Measurements from ENCODE around the gene OPCML. TPM values are rescaled to one million over a fixed set of nuclear protein-coding genes. Genes with fewer than 3 reads are reported as not detected.

OPCML gene
- total RNA-seq, 2 donors from 2014 or later = not detected

DNA sequence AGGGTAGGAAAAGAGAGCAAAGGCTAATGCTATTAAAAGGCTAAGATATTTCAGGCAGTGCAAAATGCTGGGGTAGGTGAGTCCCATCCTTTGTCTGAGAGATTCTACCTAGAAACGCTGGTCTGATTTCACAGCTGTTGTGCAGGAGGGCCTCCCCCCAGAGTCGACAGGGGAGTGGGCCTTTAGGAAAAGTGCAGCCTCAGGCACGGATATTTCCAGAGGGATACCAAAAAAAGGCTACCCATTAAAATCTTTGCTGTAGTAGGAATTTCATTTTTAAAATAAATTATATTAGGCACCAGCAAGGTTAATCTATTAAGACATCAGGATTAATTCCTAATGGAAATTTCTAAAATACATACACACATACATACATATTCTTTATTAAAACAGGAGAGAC is 280.5 kb downstream of the OPCML start:
- no peak for DNase-seq
- Mint-ChIP-seq H3K4me3 (no peak overlapping the region), H3K4me1 (no peaks in the 10 kb centered on the region), H3K27ac (no peak overlapping the region), H3K36me3 (ENCODE audit: low read depth) (no peaks in the 10 kb centered on the region), H3K27me3 (no peaks in the 10 kb centered on the region)
- ATAC-seq = no peak
- H3K9me3 ChIP-seq (ENCODE audit: control insufficient read depth, low read length, poor library complexity, severe bottlenecking) = no peaks in the 10 kb centered on the region

DNA sequence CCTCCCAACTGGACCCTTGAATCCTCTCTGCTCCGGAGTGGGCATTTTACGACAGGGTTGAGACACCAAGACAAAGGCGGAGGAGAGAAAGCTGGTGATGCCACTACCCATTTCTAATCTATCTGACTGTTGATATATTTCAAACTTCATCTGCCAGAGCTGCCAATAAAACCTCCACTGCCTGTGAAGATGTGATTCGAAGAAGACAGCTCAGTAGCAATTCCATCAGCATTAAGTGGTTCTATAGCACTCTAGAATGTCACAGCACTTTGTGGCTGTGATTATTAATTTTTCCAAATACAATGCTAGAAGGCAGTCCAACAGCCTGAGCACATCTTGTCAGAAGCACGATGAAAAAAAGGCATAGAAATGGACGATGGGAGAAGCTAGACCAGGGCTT is 282.8 kb downstream of the OPCML start:
- Mint-ChIP-seq H3K4me3 (no peak overlapping the region), H3K27me3 (no peaks in the 10 kb centered on the region), H3K36me3 (ENCODE audit: low read depth) (no peaks in the 10 kb centered on the region), H3K27ac (no peak overlapping the region), H3K4me1 (no peaks in the 10 kb centered on the region)
- DNase-seq = no peak
- H3K9me3 ChIP-seq (ENCODE audit: control insufficient read depth, low read length, poor library complexity, severe bottlenecking) = no peaks in the 10 kb centered on the region
- ATAC-seq = no peak

GRCh38 chr11:133249065-133249464 is 283.2 kb downstream of the OPCML start:
- Mint-ChIP-seq H3K27ac (no peak overlapping the region), H3K36me3 (ENCODE audit: low read depth) (no peaks in the 10 kb centered on the region)

DNA sequence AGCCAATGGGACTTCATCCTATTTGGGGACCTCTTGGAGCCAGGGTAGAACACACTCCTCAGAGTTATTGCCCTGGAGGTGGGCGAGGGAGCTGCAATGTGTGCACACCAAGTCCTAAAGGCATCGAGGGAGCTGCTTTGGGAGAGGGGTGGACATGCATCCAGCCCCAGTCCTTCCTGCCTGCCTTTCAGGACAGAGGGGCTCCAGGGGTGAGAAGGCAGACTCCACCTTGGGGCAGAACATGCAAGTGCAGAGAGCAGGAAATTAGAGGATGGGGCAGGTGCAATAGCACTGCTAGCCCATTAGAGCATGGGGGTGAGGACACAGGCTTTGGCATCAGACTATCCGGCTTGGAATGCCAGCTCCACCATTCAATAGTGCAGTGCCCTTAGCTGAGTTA is 288.5 kb downstream of the OPCML start:
- Mint-ChIP-seq H3K4me3 (no peak overlapping the region), H3K27ac (no peak overlapping the region), H3K4me1 (no peaks in the 10 kb centered on the region), H3K27me3 (peaks cover 5% of the 10 kb centered on the region), H3K36me3 (ENCODE audit: low read depth) (no peaks in the 10 kb centered on the region)
- no peak for ATAC-seq
- H3K9me3 ChIP-seq (ENCODE audit: control insufficient read depth, low read length, poor library complexity, severe bottlenecking) = no peaks in the 10 kb centered on the region
- DNase-seq = no peak

More at GRCh38 chr11:133249065-133249464, 283.2 kb downstream of the OPCML start:
- H3K9me3 ChIP-seq (ENCODE audit: control insufficient read depth, low read length, poor library complexity, severe bottlenecking) = no peaks in the 10 kb centered on the region
- no peaks in the 10 kb centered on the region for H3K27me3 Mint-ChIP-seq
- H3K4me1 Mint-ChIP-seq = no peaks in the 10 kb centered on the region
- no peak for ATAC-seq
- H3K4me3 Mint-ChIP-seq = no peak overlapping the region
- DNase-seq = no peak

DNA sequence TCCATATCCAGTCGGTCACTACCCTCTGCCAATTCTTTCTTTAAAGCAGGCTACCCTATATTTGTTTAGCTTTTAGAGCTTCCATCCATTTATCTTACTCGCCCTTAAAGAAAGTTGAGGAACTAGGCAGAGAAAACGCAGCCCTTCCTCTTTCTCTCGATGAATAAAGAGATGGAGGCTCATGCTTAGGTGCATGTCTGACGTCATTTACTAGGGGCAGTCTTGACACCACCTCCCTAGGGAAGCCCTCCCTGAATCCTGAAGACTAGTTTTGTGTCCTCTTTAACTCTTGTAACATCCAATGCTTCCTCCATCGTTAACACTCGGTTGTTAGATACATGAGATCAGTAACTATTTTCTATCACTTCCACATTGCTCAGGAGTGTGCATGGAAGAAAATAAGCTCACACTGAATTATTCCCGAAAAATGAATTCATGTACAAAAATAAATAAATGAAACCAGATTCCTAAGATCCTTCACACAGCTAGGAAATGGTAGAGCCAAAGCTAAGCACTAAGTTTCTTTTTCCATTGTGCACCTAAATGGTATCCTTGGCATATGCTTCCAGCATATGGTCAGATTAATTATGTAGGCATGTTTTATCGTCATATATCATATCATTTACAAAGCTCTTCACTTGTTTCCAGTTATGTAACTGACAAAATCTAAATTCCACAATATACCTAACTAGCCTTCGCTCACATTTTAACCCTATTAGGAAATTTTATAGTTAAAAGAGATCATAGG is 291.2 kb downstream of the OPCML start:
- H3K9me3 ChIP-seq (ENCODE audit: control insufficient read depth, low read length, poor library complexity, severe bottlenecking) = no peaks in the 10 kb centered on the region
- no peak for DNase-seq
- Mint-ChIP-seq H3K4me1 (no peaks in the 10 kb centered on the region), H3K27ac (no peak overlapping the region), H3K4me3 (no peak overlapping the region), H3K36me3 (ENCODE audit: low read depth) (no peaks in the 10 kb centered on the region), H3K27me3 (peaks cover 5% of the 10 kb centered on the region)
- ATAC-seq = no peak

- ATAC-seq = no peak
- no peaks in the 10 kb centered on the region for H3K4me1 Mint-ChIP-seq
- no peak overlapping the region for H3K4me3 Mint-ChIP-seq
- H3K36me3 Mint-ChIP-seq (ENCODE audit: low read depth) = no peaks in the 10 kb centered on the region
- H3K27me3 Mint-ChIP-seq = peaks cover 5% of the 10 kb centered on the region
- no peak for DNase-seq
- no peak overlapping the region for H3K27ac Mint-ChIP-seq
- H3K9me3 ChIP-seq (ENCODE audit: control insufficient read depth, low read length, poor library complexity, severe bottlenecking) = no peaks in the 10 kb centered on the region
These were observed 292.7 kb downstream of the OPCML start for GRCh38 chr11:133239575-133239974.

- H3K4me1 Mint-ChIP-seq = no peaks in the 10 kb centered on the region
- H3K4me3 Mint-ChIP-seq = no peak overlapping the region
- no peak overlapping the region for H3K27ac Mint-ChIP-seq
- DNase-seq = no peak
- no peaks in the 10 kb centered on the region for H3K36me3 Mint-ChIP-seq (ENCODE audit: low read depth)
- H3K9me3 ChIP-seq (ENCODE audit: control insufficient read depth, low read length, poor library complexity, severe bottlenecking) = no peaks in the 10 kb centered on the region
- peaks cover 5% of the 10 kb centered on the region for H3K27me3 Mint-ChIP-seq
- no peak for ATAC-seq
These were observed 293.8 kb downstream of the OPCML start for GRCh38 chr11:133238495-133238894.

GRCh38 chr11:133238027-133238426 is 294.3 kb downstream of the OPCML start:
- no peaks in the 10 kb centered on the region for H3K9me3 ChIP-seq (ENCODE audit: control insufficient read depth, low read length, poor library complexity, severe bottlenecking)
- no peak overlapping the region for H3K4me3 Mint-ChIP-seq
- DNase-seq (no peak), ATAC-seq (no peak)
- H3K27ac Mint-ChIP-seq = no peak overlapping the region
- H3K27me3 Mint-ChIP-seq = peaks cover 5% of the 10 kb centered on the region
- H3K36me3 Mint-ChIP-seq (ENCODE audit: low read depth) = no peaks in the 10 kb centered on the region
- no peaks in the 10 kb centered on the region for H3K4me1 Mint-ChIP-seq

GRCh38 chr11:133235381-133235780 is 296.9 kb downstream of the OPCML start:
- H3K27me3 Mint-ChIP-seq = peaks cover 5% of the 10 kb centered on the region
- H3K36me3 Mint-ChIP-seq (ENCODE audit: low read depth) = no peaks in the 10 kb centered on the region
- no peak overlapping the region for H3K27ac Mint-ChIP-seq
- no peak for DNase-seq
- ATAC-seq = no peak
- no peaks in the 10 kb centered on the region for H3K9me3 ChIP-seq (ENCODE audit: control insufficient read depth, low read length, poor library complexity, severe bottlenecking)
- H3K4me3 Mint-ChIP-seq = no peak overlapping the region
- H3K4me1 Mint-ChIP-seq = no peaks in the 10 kb centered on the region

GRCh38 chr11:133234883-133235282 is 297.4 kb downstream of the OPCML start:
- H3K4me1 Mint-ChIP-seq = no peaks in the 10 kb centered on the region
- no peak for DNase-seq
- H3K36me3 Mint-ChIP-seq (ENCODE audit: low read depth) = no peaks in the 10 kb centered on the region
- H3K27ac Mint-ChIP-seq = no peak overlapping the region
- no peaks in the 10 kb centered on the region for H3K9me3 ChIP-seq (ENCODE audit: control insufficient read depth, low read length, poor library complexity, severe bottlenecking)
- ATAC-seq = no peak
- H3K4me3 Mint-ChIP-seq = no peak overlapping the region
- H3K27me3 Mint-ChIP-seq = peaks cover 5% of the 10 kb centered on the region

DNA sequence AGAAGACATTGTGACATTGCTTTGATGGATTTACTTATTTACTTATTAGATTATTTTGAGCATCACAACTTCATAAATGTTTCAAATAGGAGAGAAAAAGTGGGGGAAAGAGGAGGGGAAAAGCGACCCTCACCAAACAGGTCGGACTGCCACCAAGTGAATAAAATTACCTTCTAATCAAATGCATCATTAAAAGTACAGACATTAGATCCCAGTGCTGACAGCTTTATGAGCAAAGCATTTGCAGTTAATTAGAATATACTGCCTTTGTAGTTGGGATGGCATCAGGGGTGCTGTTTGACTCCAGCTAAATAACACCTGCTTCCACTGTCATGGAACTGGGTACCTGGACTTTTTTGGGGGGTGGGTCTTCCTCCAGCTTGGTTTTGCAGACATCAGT is 299.6 kb downstream of the OPCML start:
- no peaks in the 10 kb centered on the region for H3K4me1 Mint-ChIP-seq
- H3K27ac Mint-ChIP-seq = no peak overlapping the region
- ATAC-seq (no peak), DNase-seq (no peak)
- H3K36me3 Mint-ChIP-seq (ENCODE audit: low read depth) = no peaks in the 10 kb centered on the region
- H3K4me3 Mint-ChIP-seq = no peak overlapping the region
- no peaks in the 10 kb centered on the region for H3K9me3 ChIP-seq (ENCODE audit: control insufficient read depth, low read length, poor library complexity, severe bottlenecking)
- H3K27me3 Mint-ChIP-seq = peaks cover 10% of the 10 kb centered on the region

DNA sequence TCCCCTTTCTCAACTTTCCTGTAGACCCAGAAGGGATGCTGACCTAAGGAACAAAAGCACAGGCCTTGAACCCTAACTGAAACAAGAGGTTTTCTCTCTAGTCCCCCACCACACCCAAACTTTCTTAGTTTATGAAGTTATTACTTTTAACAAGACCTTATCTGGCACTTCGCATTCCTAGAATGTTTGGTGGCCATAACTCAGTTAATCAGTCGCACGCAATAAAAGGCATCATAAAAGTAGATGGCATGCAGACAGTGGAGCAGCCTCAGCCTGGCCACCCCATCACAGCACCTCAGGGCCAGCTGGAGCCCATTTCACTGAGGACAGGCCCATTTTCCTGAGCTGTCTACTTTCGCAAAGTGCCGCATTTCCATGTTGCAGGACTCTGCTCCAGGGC is 301.9 kb downstream of the OPCML start:
- Mint-ChIP-seq H3K4me1 (no peaks in the 10 kb centered on the region), H3K27me3 (peaks cover 22% of the 10 kb centered on the region), H3K36me3 (ENCODE audit: low read depth) (no peaks in the 10 kb centered on the region), H3K4me3 (no peak overlapping the region), H3K27ac (no peak overlapping the region)
- H3K9me3 ChIP-seq (ENCODE audit: control insufficient read depth, low read length, poor library complexity, severe bottlenecking) = no peaks in the 10 kb centered on the region
- ATAC-seq (no peak), DNase-seq (no peak)

GRCh38 chr11:133228471-133229329 is 303.6 kb downstream of the OPCML start:
- no peaks in the 10 kb centered on the region for H3K9me3 ChIP-seq (ENCODE audit: control insufficient read depth, low read length, poor library complexity, severe bottlenecking)
- DNase-seq (no peak), ATAC-seq (no peak)
- no peaks in the 10 kb centered on the region for H3K4me1 Mint-ChIP-seq
- H3K27me3 Mint-ChIP-seq = peaks cover 22% of the 10 kb centered on the region
- no peak overlapping the region for H3K4me3 Mint-ChIP-seq
- no peak overlapping the region for H3K27ac Mint-ChIP-seq
- no peaks in the 10 kb centered on the region for H3K36me3 Mint-ChIP-seq (ENCODE audit: low read depth)
